PC-3 (cell line): ENCODE data around the gene GPRC5C.

Experiments used
- CTCF ChIP-seq: fragments of 300-600 bp; sonication (generic); conservative IDR thresholded peaks from 2 replicates; pipeline ENCODE4 v1.5.1; 2017; ENCODE audit warnings: antibody characterized with exemption, low read depth, mild to moderate bottlenecking, low read length
- EZH2phosphoT487 ChIP-seq: fragments of 300-600 bp; sonication (generic); IDR thresholded peaks from 2 replicates; pipeline ENCODE4 v1.6.1; 2018; ENCODE audit warnings: mild to moderate bottlenecking, antibody characterized with exemption, low read length, borderline replicate concordance

GRCh38 chr17:74427763-74428153 lies 4.1 kb upstream of the GPRC5C start:
- TF ChIP-seq CTCF (no peak), EZH2phosphoT487 (no peak)
